OCI-LY7 (cell line): Measurements from ENCODE around the gene MGRN1. TPM values are rescaled to one million over a fixed set of nuclear protein-coding genes. Genes with fewer than 3 reads are reported as not detected.

ENCODE experiments used
- BruUV-seq: library from RNA; stranded (reverse); fragments of 400-500 nt; replicated peaks from 2 replicates; lab custom pipeline; 2021; lab: Mats Ljungman, UMichigan
- CTCF ChIA-PET: fragments of 300-600 bp; sonication (Branson Sonifier 250); formaldehyde crosslinking; loops from one replicate; lab custom pipeline; 2022; ENCODE audit warnings: antibody characterized with exemption; ENCODE audit not compliant: unreplicated experiment; lab: Charles Lee
- POLR2A ChIA-PET: fragments of 300-600 bp; sonication (Branson Sonifier 250); formaldehyde crosslinking; loops from one replicate; lab custom pipeline; 2022; ENCODE audit warnings: antibody characterized with exemption; lab: Charles Lee
- DNase-seq: peaks from one replicate; pipeline ENCODE4 v3.0.0-alpha.2; 2015; ENCODE audit warnings: low spot score
- H2AFZ ChIP-seq: fragments of 200-600 bp; sonication (generic), shearing (Covaris generic); 2 replicates; pipeline ENCODE4 v1.6.1; 2014; ENCODE audit warnings: mild to moderate bottlenecking, antibody characterized with exemption, low read length, moderate library complexity
- H3K27ac ChIP-seq: fragments of 200-600 bp; sonication (generic); 2 replicates; pipeline ENCODE4 v1.5.1; 2014; ENCODE audit warnings: mixed run types, low read depth, mild to moderate bottlenecking, moderate library complexity, low read length, inconsistent platforms; ENCODE audit not compliant: poor library complexity, severe bottlenecking
- H3K36me3 ChIP-seq: fragments of 200-600 bp; sonication (generic); 2 replicates; pipeline ENCODE4 v1.6.1; 2014; ENCODE audit warnings: mild to moderate bottlenecking, antibody characterized with exemption, low read length, moderate library complexity, mixed read lengths; ENCODE audit not compliant: insufficient read depth
- H3K4me1 ChIP-seq: fragments of 200-600 bp; sonication (generic); 2 replicates; pipeline ENCODE4 v1.5.1; 2014; ENCODE audit warnings: mild to moderate bottlenecking, low read length; ENCODE audit not compliant: insufficient read depth, poor library complexity, severe bottlenecking
- H3K4me2 ChIP-seq: fragments of 200-600 bp; sonication (generic); 2 replicates; pipeline ENCODE4 v1.6.1; 2014; ENCODE audit warnings: mild to moderate bottlenecking, low read length
- H3K4me3 ChIP-seq: fragments of 200-600 bp; sonication (generic); 2 replicates; pipeline ENCODE4 v1.5.1; 2014; ENCODE audit warnings: mild to moderate bottlenecking, low read depth, low read length; ENCODE audit not compliant: poor library complexity, severe bottlenecking
- H3K79me2 ChIP-seq: fragments of 200-600 bp; sonication (generic); 2 replicates; pipeline ENCODE4 v1.6.1; 2016; ENCODE audit warnings: low read depth, mild to moderate bottlenecking, low read length, moderate library complexity, mixed read lengths; ENCODE audit not compliant: insufficient read depth
- H3K9me2 ChIP-seq: fragments of 200-600 bp; sonication (generic); 2 replicates; pipeline ENCODE4 v1.6.1; 2016; ENCODE audit warnings: mild to moderate bottlenecking, low read length, mixed read lengths; ENCODE audit not compliant: insufficient read depth
- H3K9me3 ChIP-seq: fragments of 200-600 bp; sonication (generic); 2 replicates; pipeline ENCODE4 v1.6.1; 2014; ENCODE audit warnings: mild to moderate bottlenecking, mixed run types, low read length, mixed read lengths
- H4K20me1 ChIP-seq: fragments of 200-600 bp; sonication (generic); 2 replicates; pipeline ENCODE4 v1.6.1; 2014; ENCODE audit warnings: mild to moderate bottlenecking, antibody characterized with exemption, low read length, moderate library complexity, mixed read lengths; ENCODE audit not compliant: insufficient read depth
- CTCF ChIP-seq: fragments of 200-600 bp; sonication (generic); conservative IDR thresholded peaks from 2 replicates; pipeline ENCODE4 v1.5.1; 2014; ENCODE audit warnings: mild to moderate bottlenecking, antibody characterized with exemption, low read length, moderate library complexity, mixed read lengths
- EZH2phosphoT487 ChIP-seq: fragments of 200-600 bp; sonication (generic); IDR thresholded peaks from 2 replicates; pipeline ENCODE4 v1.6.1; 2018; ENCODE audit warnings: low read depth, borderline replicate concordance, mild to moderate bottlenecking, mixed run types, antibody characterized with exemption, low read length, moderate library complexity, mixed read lengths
- intact Hi-C: fragments of 100-400 bp; cut with micrococcal nuclease; formaldehyde crosslinking; loops from one replicate; pipeline ENCODE4 v1.10.0; 2022; ENCODE audit not compliant: unreplicated experiment
- total RNA-seq, 2 experiments: library from RNA; depleted of rRNA in 1 of 2; stranded (reverse); fragments of >200 nt in 1 of 2; shearing (Covaris generic) in 1 of 2; gene quantifications; 2 replicates each; pipeline ENCODE4 v1.2.3, GENCODE V29; 2014 to 2022

The MGRN1 gene
- total RNA-seq, 2 experiments from 2014 or later, result 14.1 to 43.1 TPM

- DNase-seq, result no peak
- H3K79me2 ChIP-seq, result no peaks in the 10 kb centered on the region
- no peaks in the 10 kb centered on the region for H3K9me2 ChIP-seq
- no peaks in the 10 kb centered on the region for H3K36me3 ChIP-seq
- no peak overlapping the region for H3K27ac ChIP-seq
- ChIA-PET POLR2A (no interaction called here), CTCF (no interaction called here)
- H3K4me1 ChIP-seq, result no peaks in the 10 kb centered on the region
- H4K20me1 ChIP-seq, result no peaks in the 10 kb centered on the region
- TF ChIP-seq EZH2phosphoT487 (no peak), CTCF (no peak)
- no peak overlapping the region for H3K4me3 ChIP-seq
- H3K9me3 ChIP-seq, result no peaks in the 10 kb centered on the region
- H3K4me2 ChIP-seq, result no peak overlapping the region
- BruUV-seq, result no TSS peak
- H2AFZ ChIP-seq, result no peak overlapping the region
- intact Hi-C loops, result no loop called here
Observed at GRCh38 chr16:4576008-4576407, 48.6 kb upstream of the MGRN1 start.

GRCh38 chr16:4578961-4579530 lies 45.6 kb upstream of the MGRN1 start:
- no TSS peak for BruUV-seq
- H2AFZ ChIP-seq, result no peak overlapping the region
- no peak overlapping the region for H3K27ac ChIP-seq
- no peak overlapping the region for H3K4me3 ChIP-seq
- H3K9me3 ChIP-seq, result no peaks in the 10 kb centered on the region
- POLR2A ChIA-PET, result interaction anchor here (0.6 to 1.1 kb wide), 2 partner anchors 9 to 16 kb away, joined by 3 read pairs; no protein-coding TSS in a partner anchor
- no peaks in the 10 kb centered on the region for H3K79me2 ChIP-seq
- TF ChIP-seq CTCF (no peak), EZH2phosphoT487 (no peak)
- H3K9me2 ChIP-seq, result no peaks in the 10 kb centered on the region
- no peaks in the 10 kb centered on the region for H4K20me1 ChIP-seq
- no peak overlapping the region for H3K4me2 ChIP-seq
- intact Hi-C loops, result no loop called here
- no peaks in the 10 kb centered on the region for H3K36me3 ChIP-seq
- H3K4me1 ChIP-seq, result no peaks in the 10 kb centered on the region
- no peak for DNase-seq
- CTCF ChIA-PET, result no interaction called here

- H3K4me3 ChIP-seq, result no peak overlapping the region
- no TSS peak for BruUV-seq
- no peaks in the 10 kb centered on the region for H3K36me3 ChIP-seq
- CTCF ChIA-PET, result no interaction called here
- intact Hi-C loops, result no loop called here
- H3K4me2 ChIP-seq, result no peak overlapping the region
- no peaks in the 10 kb centered on the region for H3K9me3 ChIP-seq
- no peaks in the 10 kb centered on the region for H3K79me2 ChIP-seq
- H3K27ac ChIP-seq, result no peak overlapping the region
- POLR2A ChIA-PET, result interaction anchor here (0.7 kb wide), 1 partner anchor 74 kb away, joined by 3 read pairs; no protein-coding TSS in a partner anchor
- DNase-seq, result no peak
- H3K4me1 ChIP-seq, result no peaks in the 10 kb centered on the region
- no peak overlapping the region for H2AFZ ChIP-seq
- no peak for TF ChIP-seq CTCF
- no peak for TF ChIP-seq EZH2phosphoT487
- no peaks in the 10 kb centered on the region for H4K20me1 ChIP-seq
- no peaks in the 10 kb centered on the region for H3K9me2 ChIP-seq
Observed at GRCh38 chr16:4580250-4580649, 44.4 kb upstream of the MGRN1 start.
